Panc1 (cell line): ENCODE data around the gene HMX1. TPM values are rescaled to one million over a fixed set of nuclear protein-coding genes. Genes with fewer than 3 reads are reported as not detected.

Source experiments
- ATAC-seq: fragments of 200-7000 bp; cut with Tn5 transposase; 2 replicates; pipeline ENCODE4 v1.9.1; 2020; ENCODE audit warnings: mild to moderate bottlenecking, moderate library complexity
- BruUV-seq: library from RNA; stranded (reverse); fragments of 400-500 nt; replicated peaks from 2 replicates; lab custom pipeline; 2021; lab: Mats Ljungman, UMichigan
- CTCF ChIA-PET: fragments of 300-600 bp; sonication (Branson Sonifier 250); formaldehyde crosslinking; loops from one replicate; lab custom pipeline; 2022; ENCODE audit warnings: antibody characterized with exemption; lab: Charles Lee
- POLR2A ChIA-PET: fragments of 300-600 bp; sonication (Branson Sonifier 250); formaldehyde crosslinking; loops from one replicate; lab custom pipeline; 2022; ENCODE audit warnings: antibody characterized with exemption; lab: Charles Lee
- DNase-seq: peaks from one replicate; pipeline ENCODE4 v3.0.0-alpha.2; 2010; ENCODE audit warnings: low read depth, low spot score
- H3K27ac ChIP-seq: 2 replicates; pipeline ENCODE4 v1.5.1; 2011; ENCODE audit warnings: mild to moderate bottlenecking, low read length, inconsistent platforms
- H3K27me3 ChIP-seq: fragments of 200-500 bp; sonication (Bioruptor generic); 2 replicates; pipeline ENCODE4 v1.6.0; 2014; ENCODE audit warnings: low read length, inconsistent platforms; ENCODE audit not compliant: control insufficient read depth, insufficient read depth
- H3K36me3 ChIP-seq: fragments of 200-500 bp; sonication (Bioruptor generic); 2 replicates; pipeline ENCODE4 v1.5.1; 2014; ENCODE audit warnings: inconsistent platforms, mild to moderate bottlenecking, low read length, moderate library complexity; ENCODE audit not compliant: control insufficient read depth, insufficient read depth
- H3K4me1 ChIP-seq: 2 replicates; pipeline ENCODE4 v1.5.1; 2011; ENCODE audit warnings: inconsistent platforms, mild to moderate bottlenecking, low read length, moderate library complexity; ENCODE audit not compliant: control insufficient read depth, insufficient read depth
- H3K4me3 ChIP-seq, 2 experiments: 2 replicates each; pipeline ENCODE4 v1.5.1; 2011 to 2012; ENCODE audit warnings: low read depth in 2 of 2, low read length in 2 of 2, mild to moderate bottlenecking in 2 of 2, inconsistent platforms in 1 of 2, moderate library complexity in 1 of 2
- H3K9me3 ChIP-seq: fragments of 200-500 bp; sonication (Bioruptor generic); 2 replicates; pipeline ENCODE4 v1.5.1; 2014; ENCODE audit warnings: low read depth, mild to moderate bottlenecking, inconsistent platforms, low read length, moderate library complexity; ENCODE audit not compliant: control insufficient read depth, insufficient read depth
- POLR2AphosphoS5 ChIP-seq: IDR thresholded peaks from 2 replicates; pipeline ENCODE4 v1.6.1; 2012; ENCODE audit warnings: mild to moderate bottlenecking, low read depth, low read length, moderate library complexity
- SIN3A ChIP-seq: IDR thresholded peaks from 2 replicates; pipeline ENCODE4 v1.6.1; 2012; ENCODE audit warnings: low read depth, mild to moderate bottlenecking, low read length, moderate library complexity, borderline replicate concordance; ENCODE audit not compliant: insufficient read depth
- TCF7L2 ChIP-seq: IDR thresholded peaks from 2 replicates; pipeline ENCODE4 v1.6.1; 2011; ENCODE audit warnings: mild to moderate bottlenecking, low read depth, low read length, inconsistent platforms
- in situ Hi-C: cut with HindIII; loops from 2 replicates; pipeline ENCODE4 v1.10.0; 2016; ENCODE audit warnings: low sequenced_read_pairs, low pct_unique_long_range_greater_than_20kb
- intact Hi-C: fragments of 100-400 bp; cut with micrococcal nuclease; formaldehyde crosslinking; loops from one replicate; pipeline ENCODE4 v1.10.0; 2022; ENCODE audit not compliant: unreplicated experiment
- total RNA-seq: library from RNA; stranded (reverse); gene quantifications from one replicate; pipeline ENCODE4 v1.2.1, GENCODE V29; 2021; ENCODE audit not compliant: unreplicated experiment
- TF ChIP-seq, protein P1 (sequence below), 2 experiments: IDR thresholded peaks; 2 replicates each; pipeline ENCODE4 v1.6.1; 2011 to 2012; ENCODE audit warnings: low read depth in 2 of 2, control low read depth in 1 of 2, low read length in 1 of 2, mild to moderate bottlenecking in 1 of 2, moderate library complexity in 1 of 2; ENCODE audit not compliant: insufficient read depth in 1 of 2
- TF ChIP-seq, protein P2 (sequence below): fragments of 450-650 bp; IDR thresholded peaks from 2 replicates; pipeline ENCODE4 v1.5.1; 2017; ENCODE audit warnings: mild to moderate bottlenecking

The HMX1 gene
- total RNA-seq, 1 experiment from 2014 or later: not detected

DNA sequence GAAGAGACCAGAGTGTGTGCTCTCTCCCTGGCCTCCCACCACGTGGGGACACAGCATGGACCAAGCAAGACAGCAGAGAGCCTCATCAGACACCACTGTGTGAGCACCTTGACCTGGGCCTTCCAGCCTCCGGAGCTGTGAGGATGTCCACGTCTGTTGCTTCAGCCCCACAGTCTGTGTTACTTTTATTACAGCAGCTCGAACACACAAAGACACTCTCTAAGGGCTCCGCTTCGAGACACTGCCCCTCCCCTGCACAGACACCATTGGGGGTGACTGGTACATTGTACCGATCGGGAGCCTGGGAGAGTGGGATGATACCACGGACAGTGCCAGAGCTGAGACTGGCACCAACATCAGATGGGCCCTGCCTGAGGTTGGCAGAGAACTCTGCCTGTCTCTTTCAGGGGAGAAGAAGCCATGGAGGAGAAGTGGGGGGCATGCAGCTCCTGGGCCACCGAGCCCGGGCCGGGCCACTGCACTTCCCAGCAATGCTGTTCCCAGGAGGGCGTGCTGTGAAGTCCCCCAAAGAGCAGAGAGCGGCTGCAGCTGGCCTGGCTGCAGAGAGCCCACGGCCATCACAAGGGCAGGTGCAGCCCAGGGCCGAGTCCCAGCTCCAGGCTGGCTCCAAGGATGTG, 48.1 kb upstream of the HMX1 start:
- ChIA-PET POLR2A (no interaction called here), CTCF (no interaction called here)
- TF ChIP-seq, protein P1, sequence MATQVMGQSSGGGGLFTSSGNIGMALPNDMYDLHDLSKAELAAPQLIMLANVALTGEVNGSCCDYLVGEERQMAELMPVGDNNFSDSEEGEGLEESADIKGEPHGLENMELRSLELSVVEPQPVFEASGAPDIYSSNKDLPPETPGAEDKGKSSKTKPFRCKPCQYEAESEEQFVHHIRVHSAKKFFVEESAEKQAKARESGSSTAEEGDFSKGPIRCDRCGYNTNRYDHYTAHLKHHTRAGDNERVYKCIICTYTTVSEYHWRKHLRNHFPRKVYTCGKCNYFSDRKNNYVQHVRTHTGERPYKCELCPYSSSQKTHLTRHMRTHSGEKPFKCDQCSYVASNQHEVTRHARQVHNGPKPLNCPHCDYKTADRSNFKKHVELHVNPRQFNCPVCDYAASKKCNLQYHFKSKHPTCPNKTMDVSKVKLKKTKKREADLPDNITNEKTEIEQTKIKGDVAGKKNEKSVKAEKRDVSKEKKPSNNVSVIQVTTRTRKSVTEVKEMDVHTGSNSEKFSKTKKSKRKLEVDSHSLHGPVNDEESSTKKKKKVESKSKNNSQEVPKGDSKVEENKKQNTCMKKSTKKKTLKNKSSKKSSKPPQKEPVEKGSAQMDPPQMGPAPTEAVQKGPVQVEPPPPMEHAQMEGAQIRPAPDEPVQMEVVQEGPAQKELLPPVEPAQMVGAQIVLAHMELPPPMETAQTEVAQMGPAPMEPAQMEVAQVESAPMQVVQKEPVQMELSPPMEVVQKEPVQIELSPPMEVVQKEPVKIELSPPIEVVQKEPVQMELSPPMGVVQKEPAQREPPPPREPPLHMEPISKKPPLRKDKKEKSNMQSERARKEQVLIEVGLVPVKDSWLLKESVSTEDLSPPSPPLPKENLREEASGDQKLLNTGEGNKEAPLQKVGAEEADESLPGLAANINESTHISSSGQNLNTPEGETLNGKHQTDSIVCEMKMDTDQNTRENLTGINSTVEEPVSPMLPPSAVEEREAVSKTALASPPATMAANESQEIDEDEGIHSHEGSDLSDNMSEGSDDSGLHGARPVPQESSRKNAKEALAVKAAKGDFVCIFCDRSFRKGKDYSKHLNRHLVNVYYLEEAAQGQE (IDR thresholded peaks at IDR 0.05; ENCODE audit: insufficient read depth in 1 of 2, low read depth in 2 of 2, low read length in 1 of 2): 0 out of 4 replicates have a peak, but pooled peaks of 1 of the 2 experiments have one; percentile 18
- TF ChIP-seq POLR2AphosphoS5: no peak
- TF ChIP-seq, protein P2, sequence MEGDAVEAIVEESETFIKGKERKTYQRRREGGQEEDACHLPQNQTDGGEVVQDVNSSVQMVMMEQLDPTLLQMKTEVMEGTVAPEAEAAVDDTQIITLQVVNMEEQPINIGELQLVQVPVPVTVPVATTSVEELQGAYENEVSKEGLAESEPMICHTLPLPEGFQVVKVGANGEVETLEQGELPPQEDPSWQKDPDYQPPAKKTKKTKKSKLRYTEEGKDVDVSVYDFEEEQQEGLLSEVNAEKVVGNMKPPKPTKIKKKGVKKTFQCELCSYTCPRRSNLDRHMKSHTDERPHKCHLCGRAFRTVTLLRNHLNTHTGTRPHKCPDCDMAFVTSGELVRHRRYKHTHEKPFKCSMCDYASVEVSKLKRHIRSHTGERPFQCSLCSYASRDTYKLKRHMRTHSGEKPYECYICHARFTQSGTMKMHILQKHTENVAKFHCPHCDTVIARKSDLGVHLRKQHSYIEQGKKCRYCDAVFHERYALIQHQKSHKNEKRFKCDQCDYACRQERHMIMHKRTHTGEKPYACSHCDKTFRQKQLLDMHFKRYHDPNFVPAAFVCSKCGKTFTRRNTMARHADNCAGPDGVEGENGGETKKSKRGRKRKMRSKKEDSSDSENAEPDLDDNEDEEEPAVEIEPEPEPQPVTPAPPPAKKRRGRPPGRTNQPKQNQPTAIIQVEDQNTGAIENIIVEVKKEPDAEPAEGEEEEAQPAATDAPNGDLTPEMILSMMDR: no peak
- TF ChIP-seq TCF7L2: no peak
- no peak for TF ChIP-seq SIN3A
- no peaks in the 10 kb centered on the region for H3K36me3 ChIP-seq
- BruUV-seq: no TSS peak
- in situ Hi-C loops: no loop called here
- DNase-seq (no peak), ATAC-seq (no peak)
- no peak overlapping the region for H3K4me3 ChIP-seq
- H3K27me3 ChIP-seq: no peaks in the 10 kb centered on the region
- no peaks in the 10 kb centered on the region for H3K4me1 ChIP-seq
- no peak overlapping the region for H3K27ac ChIP-seq
- no peaks in the 10 kb centered on the region for H3K9me3 ChIP-seq
- intact Hi-C loops: loop anchor here (5.0 kb wide), 1 partner anchor 232 kb away; no protein-coding TSS in a partner anchor

DNA sequence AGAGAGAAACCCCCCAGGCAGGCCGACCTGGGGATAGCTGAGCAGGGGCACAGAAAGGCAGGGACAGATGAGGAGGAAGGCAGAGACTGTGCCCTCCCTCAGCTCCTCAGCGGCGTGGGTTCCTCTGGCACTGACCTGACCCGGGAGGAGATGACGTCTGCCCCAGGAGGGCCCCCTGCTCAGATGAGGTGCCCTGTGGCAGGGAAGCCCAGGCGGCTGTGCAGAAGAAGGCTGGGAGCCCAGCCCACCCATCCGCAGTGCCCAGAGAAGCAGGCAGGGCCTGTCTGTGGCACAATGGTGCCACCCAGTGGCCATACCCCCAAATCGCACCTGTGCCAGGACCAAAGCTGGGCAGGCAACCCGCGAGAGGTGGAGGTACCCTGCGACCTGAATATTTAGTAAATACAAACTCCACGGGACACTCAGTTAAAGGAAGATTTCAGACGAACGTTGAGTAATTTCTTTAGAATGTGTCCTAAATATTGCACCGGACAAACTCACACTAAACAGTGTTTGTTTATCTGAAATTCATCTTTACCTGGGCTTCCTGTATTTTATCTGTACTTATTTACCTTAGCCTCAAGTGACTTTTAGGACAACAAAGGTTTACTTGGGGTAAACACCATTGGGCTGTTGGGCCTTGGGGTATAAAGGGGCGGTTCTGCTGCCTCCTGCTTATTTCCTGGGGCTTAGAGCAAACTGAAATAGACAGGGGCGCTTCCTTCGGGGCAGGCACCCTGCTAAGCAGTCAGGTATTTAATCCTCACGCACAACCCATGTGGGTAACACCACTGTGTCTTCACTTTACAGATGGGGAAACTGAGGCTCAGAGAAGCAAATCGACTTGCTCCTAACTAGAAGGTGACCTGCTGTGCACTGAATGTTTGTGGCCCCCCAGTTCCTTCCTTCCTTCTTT, 46.5 kb upstream of the HMX1 start:
- H3K4me3 ChIP-seq: no peak overlapping the region
- no peaks in the 10 kb centered on the region for H3K9me3 ChIP-seq
- no peaks in the 10 kb centered on the region for H3K4me1 ChIP-seq
- in situ Hi-C loops (no loop called here), intact Hi-C loops (loop anchor here (5.0 kb wide), 1 partner anchor 231 kb away; no protein-coding TSS in a partner anchor)
- no peaks in the 10 kb centered on the region for H3K27me3 ChIP-seq
- TF ChIP-seq SIN3A (no peak), POLR2AphosphoS5 (no peak)
- TF ChIP-seq, protein P2: peak; percentile 88
- TF ChIP-seq, protein P1 (IDR thresholded peaks at IDR 0.05; ENCODE audit: insufficient read depth in 1 of 2, low read depth in 2 of 2, low read length in 1 of 2): no peak
- ATAC-seq (peak; percentile 96), DNase-seq (peak; percentile 46)
- no TSS peak for BruUV-seq
- ChIA-PET POLR2A (no interaction called here), CTCF (interaction anchor here (0.6 kb wide), 3 partner anchors 101 to 272 kb away, joined by 3 to 5 read pairs (median 4); no protein-coding TSS in a partner anchor)
- no peaks in the 10 kb centered on the region for H3K36me3 ChIP-seq
- H3K27ac ChIP-seq: no peak overlapping the region
